GF-D8 (cell line): ENCODE results near the gene MAP3K5.

Experiments
- DNase-seq: peaks from one replicate; lab custom pipeline; 2025; lab: John Stamatoyannopoulos, UW

MAP3K5 gene

DNA sequence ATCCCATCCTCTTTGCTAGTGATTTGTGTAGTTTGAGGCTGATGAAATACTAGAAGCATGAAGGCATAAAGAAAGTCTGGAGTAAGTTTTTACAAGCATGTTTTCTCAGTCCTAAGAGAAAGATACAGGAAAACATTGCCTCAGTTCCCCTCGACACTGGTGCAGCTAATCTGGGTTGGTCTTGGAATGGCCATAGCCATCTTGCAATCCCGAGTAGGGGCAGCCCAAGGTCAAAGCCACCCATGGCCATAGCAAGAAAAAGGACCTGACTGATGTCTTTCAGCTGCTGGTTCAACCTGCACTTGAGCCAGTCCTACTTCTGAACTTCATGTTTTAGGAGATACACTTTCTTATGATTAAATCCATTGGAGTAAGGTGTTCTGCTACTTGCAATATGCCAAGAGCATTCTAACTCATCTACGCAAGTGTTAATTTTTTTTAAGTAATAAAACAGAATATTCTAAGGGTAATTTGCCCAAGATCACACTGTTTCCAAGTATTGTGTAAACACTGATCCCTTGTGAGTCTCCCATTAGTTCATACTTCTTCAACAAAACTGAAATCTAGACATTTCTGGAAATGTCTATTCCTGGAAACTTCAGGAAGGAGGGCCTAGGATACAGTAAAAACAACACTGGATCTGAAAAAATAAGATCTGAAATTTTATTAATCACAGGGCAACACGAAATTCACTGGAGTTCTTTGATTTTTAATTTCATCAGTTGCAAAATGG is 108.9 kb downstream of the MAP3K5 start:
- DNase-seq: no peak

DNA sequence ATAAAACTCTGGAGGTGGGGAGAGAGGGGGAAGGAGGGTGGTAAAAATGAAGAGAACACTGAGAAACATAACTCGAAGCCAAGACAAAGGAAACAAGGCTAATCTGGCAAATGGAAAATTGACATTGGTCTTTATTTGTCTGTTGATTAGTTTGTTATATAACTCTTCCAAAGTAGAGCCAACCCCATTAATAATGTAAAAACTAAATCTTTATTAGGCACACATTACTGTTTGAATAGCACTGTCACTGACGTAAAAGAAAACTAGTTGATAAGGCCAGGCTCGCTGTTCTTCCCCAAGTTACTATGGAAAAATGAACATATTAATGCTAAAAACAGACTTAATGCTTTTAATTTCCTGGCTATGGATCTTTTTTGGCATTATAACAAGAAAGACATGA is 110.0 kb downstream of the MAP3K5 start:
- no peak for DNase-seq

DNA sequence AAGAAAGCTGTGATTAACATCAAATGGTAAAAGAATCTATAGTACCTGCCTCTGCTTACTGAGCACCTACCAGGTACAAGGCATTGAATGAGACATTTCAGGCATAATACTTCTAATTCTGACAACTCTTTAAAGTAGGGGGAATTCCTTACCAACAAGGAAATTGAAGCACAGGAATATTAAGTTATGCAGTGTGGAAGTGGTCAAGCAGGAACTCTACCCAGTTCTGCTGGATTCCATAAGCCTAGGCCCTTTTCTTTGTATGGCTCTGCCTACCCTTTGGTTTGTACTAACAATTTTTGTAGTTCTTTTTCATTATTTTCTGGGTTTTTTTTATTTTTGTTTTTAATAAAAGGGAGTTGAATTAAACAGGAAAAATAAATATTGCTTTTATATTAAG is 114.5 kb downstream of the MAP3K5 start:
- DNase-seq: no peak

DNA sequence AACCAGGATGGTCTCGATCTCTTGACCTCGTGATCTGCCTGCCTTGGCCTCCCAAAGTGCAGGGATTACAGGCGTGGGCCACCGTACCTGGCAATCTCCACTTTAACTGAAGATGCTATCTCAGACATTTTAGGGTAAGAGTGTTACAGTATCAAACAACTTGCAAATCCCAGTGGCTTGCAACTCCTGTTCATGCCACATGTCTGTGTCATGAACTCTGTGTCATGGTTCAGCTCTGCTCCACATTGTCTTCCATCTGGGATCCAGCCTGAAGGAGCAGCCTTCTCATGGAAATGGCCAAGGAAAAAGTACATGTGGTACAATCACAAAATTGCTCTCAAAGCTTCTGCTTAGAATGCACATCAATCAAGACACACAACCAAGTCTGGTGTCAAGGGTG is 114.9 kb downstream of the MAP3K5 start:
- DNase-seq: no peak

DNA sequence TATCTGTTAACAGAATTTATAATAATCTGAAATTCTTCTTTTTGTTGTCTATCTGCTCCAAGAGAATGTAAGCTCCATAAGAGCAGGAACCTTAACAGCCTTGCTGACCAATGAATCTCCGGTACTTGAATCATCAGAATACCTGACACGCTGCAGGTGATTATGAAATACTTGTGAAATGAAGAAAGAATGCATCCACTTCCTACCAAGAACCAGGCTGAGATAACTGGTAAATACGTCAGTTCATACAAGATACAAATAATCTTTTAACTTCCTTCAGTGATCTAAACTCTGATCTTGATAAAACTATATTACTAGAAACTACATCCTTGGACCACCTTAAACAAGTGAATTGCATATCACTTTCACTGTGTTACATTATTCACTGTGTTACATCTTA is 116.2 kb downstream of the MAP3K5 start:
- DNase-seq: no peak

DNA sequence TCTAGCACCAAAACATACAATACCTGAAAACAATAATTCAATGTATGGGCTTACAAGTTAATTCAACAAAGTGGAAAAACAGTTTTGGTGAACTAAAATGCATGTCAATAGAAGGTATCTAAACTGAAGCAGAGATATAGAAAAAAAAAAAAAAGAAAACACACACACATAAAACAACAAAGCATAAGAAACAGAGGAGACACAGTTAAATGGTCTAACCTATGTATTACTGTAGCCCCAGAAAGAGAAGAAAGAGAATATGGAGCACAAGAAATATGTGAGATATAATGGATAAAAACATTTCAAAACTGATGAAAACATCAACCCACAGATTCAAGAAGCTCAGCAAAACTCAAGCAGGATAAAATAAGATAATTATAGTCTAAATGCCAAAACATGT is 118.7 kb downstream of the MAP3K5 start:
- no peak for DNase-seq

DNA sequence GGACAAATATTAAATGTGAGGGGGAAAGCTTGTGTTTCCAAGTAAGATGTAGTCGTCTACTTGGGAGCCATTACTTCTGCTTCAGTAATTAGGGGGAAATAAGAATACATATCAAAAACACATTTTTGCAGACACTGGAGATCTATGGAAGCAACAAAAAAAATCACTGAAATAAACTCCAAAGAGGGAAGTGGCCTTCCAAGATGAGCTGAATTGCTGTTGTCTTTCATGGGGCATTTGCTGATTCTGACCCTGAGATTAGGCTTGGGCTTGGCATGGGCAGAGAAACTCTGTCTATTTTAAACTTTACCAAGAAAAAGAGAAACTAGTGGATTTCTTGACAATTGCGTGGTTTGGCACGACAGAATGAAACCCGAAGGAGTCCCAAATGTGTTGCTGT is 120.1 kb downstream of the MAP3K5 start:
- DNase-seq: no peak

DNA sequence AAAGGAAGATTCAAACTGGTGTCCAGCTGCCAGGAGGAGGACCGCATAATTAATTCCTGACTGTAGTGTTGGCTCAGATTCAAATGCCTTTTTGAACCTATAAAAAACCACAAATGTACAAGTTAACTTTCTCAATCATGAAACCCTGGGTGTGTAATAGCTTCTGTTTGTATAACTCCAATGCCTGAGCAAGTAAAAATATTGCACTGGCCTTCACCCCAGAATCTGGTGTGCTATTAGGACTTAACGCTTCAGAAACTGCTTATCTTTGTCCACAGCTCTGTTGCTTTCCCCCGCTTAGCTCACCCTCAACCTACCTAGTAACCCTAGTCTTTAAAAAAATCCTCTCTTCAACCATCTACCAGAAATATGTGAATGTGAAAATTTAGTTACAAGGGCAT is 123.0 kb downstream of the MAP3K5 start:
- DNase-seq: no peak

DNA sequence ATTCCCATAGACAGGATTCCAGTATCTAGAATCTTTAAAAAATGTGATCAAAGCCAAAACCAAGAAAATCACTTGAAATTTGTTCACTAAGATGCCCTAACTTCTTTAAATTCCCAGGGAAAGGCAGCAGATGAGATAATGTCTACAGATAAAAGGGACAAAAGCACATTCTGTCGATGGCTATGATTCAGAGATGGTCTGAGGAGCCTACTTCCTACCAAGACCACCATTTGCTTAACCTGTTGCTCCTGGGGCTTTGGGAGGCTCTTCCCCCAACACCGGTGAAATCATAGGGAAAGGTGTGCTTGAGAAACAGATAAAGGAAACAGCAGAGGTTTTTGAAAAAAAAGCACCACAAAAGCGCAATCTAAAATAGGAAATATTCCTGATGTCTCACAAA is 123.7 kb downstream of the MAP3K5 start:
- DNase-seq: no peak

DNA sequence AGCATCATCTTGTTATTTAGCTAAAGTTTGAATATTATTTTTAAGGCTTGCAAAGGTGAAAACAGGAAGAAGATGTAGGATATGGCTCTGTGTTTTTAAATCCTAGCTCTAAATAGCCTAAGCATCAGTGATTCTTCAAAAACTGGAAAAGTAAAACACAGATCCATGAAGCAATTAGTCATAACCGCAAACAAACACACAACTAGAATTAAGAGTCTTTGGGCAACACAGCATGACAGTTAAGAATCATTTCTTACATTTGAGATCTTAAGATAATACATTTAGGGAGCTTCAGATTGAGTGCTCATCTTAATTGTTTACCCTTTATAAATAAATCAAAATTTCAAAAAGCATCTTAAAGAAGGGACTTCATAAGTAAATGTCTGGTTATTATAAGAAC is 126.2 kb downstream of the MAP3K5 start:
- DNase-seq: no peak

DNA sequence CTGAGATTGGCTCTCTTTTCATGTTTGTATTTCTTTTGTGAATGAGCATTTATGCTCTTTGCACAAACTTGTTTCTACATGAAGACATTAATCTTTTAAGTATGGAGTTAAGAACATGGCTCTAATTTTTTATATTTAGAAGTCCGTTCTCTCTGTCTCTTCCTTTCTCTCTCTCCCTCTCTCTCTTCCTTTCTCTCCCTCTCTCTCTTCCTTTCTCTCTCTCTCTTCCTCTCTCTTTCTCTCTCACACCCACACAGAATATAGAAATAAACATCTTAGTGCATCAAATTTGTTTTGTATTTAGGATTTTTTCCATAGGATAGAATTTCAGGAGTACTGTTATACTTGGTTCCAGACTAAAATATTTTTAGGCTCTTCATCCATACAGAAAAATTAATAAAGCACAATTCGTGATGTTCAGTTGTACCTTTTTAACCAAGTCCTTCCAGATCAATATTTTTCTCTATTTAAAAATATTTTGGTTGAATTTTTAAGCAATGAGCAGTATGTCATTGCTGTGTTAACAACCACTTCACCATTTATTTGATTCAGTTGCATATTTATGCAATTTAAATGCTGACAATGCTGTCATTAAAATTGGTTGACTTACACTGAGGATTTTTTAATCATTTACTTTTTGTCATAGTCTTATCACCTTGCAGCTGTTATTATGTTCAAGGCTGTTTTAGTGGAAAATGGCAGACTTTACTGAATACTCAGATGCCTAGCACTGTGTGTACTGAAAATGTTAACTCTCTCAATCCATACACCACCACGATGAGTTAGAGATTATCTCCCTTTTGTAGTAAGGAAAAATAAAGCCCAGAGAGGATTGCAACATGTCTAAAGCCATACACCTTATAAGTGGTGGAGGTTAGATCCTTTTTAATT is 129.7 kb downstream of the MAP3K5 start:
- DNase-seq: no peak

DNA sequence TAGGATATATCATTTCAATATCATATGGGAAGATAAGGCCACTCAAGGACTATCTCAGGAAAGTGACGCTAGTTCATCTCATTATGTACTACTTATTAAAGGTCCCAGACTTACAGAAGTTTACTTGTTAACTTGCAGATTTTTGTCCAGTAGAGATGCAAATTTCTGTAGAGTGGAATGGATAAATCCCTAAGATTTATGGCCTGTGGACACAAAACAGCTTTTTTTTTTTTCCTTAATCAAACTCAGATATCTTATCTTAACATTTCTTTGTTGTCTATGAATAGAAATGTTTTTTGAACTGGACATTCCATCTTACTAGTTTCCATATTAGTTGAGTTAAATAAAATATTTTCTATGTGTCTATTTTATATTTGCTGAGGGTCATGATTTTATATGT is 131.6 kb downstream of the MAP3K5 start:
- no peak for DNase-seq

DNA sequence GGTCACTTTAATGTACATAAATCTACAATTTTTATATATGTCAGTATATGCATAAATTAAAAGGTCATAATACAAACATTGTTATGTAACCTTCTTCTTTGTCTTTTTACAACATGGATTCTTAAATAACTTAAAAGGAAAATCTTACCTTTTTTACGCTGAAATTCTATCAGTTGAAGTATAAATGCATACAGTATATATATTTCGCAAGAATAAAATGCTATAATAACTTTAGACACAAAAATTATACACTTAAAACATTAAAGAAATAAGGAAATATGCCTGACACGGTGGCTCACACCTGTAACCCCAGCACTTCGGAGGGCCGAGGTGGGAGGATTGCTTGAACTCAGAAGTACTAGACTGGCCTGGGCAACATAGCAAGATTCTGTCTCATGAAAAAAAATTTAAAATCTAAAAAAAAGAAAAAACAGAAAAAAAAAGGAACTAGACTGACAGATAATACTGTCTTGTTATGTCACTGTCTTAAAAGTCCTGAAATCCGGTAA is 132.2 kb downstream of the MAP3K5 start:
- no peak for DNase-seq

DNA sequence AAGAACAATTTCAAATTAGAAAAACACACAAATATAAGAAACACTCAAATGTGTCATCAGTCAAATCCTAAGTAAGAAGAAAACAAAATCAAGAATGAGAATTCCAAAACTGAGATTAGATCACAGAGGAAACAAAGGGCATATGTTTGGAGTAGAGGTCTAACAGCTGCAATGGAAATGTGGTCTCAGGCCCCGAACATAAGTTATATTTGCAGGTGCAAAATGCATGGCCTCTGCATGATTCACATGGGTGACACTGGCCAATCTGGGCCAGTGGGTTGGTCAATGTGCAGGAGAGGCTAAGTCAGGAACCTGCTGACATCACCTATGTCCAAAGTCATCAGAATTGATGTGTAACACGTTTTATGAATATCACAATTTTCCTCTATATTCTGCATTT is 133.6 kb downstream of the MAP3K5 start:
- no peak for DNase-seq

DNA sequence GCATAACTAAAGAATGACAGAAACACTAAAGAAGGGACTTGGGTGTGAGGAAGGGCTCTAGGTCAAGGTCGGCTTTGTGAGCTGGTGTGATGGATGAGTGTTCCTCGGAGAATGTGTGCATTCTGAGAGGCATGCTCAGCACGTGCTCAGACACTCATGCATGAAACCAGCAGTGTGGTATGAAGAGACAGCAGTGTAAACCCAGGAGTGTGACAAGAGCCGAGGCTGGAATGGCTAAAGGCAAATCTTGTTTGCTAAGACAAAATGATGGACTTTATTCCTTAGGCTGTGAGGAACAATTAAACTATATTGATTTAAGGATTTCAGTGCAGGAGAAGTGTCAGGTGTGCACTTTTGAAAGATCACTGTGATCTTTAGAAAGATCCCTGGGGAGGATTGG is 134.6 kb downstream of the MAP3K5 start:
- DNase-seq: no peak

DNA sequence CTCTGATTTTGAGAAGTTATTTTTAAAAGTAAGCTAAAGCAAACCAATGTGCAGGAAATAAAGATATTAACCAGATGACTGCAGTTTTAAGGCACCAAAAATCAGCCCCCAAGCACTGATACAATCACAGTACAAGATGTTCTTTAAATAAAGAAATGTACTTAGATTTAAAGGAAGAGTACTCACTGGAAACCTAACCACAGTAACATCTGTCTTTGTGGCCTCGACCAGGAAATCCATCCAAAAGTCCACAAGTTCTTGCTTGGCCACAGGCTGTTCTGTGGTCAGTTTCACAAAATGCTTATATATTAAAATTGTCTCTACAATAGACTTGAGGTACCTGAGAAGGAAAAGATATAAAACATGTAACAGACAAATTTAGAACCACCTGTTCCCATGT is 136.2 kb downstream of the MAP3K5 start:
- no peak for DNase-seq

DNA sequence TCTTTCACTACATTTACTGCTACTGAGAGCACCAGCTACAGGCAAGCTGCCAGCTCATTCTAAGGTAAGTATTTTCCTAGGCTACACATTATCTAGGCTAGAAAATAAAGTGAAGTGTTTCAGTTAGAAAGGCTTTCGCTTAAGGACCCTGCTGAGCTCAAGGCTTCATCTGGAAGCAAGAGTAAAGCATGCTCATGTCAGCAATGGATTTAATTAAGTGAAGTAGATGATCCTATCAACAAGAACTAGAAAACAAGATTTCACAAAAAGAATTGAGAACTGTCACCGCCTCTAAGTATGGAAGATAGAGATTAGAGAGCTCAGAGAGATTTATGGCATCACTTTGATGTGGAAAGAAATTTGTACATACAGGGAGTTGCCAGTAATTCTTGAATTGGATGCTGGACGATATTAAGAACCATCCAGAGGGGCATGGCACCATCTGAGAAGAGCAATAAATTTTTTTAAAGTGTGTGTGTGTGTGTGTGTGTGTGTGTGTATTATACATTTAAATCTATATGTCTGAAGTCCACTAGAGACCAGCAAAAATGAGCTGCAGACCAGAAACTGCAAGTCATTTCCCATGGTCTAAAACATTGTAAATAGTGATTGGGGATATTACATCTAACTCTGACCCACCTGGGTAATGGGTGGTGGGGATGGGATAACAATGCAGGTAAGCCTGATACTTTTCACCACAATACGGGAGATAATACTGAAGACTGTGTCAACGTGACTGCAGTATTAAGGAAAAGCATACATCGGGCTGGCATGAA is 136.8 kb downstream of the MAP3K5 start:
- DNase-seq: no peak

DNA sequence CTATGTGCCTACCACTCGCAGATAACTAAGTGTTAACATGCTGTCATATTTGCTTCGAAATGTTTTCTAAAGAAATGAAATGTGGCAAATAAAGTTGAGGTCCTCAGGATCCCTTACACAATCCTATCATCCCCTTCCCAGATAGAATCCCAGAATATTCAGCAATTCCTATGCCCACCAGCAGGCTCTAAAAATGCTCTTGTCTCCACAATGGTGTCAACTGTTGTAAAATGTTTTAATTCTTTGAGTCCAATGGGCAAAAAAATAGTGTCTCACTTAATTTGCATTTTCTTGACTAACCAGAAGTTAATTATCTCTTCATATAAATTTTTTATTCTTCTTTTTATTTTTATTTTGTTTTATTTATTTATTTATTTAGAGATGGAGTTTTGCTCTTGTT is 138.2 kb downstream of the MAP3K5 start:
- no peak for DNase-seq

DNA sequence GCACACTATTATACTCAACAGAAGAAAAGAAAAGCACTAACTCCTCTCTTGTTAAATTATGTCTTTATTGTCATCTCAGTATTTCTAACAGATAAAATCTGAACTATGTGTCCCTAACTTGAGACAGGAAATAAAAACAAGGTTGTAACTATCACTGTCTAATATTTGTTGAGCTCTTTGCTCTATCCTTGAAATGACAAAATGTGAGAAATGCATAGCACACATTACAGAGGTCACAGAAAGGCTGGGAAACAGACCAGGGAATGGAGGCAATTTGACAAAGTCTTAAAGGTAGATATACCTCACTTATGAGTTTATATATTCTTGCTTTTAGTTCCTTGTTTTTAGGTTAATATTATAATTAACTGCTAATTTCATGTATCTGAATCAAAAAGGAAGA is 139.6 kb downstream of the MAP3K5 start:
- DNase-seq: no peak

DNA sequence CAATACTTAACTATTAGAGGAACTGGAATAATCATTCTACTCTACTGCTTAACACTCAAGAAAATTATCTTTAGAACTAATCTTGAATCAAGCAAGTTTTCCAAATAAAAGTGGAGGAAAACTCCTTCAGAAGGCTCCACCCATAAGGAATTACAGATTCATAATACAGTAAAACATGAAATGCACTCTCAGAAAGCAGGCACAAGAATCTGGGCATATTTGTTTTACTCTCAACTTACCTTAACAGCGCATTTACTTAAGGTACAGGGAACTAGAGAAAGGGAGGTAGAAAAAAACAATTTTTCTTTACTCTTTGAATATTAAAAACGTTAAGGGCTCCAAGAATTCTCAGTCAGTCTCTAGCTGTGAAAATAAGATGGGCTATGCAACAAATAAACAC is 140.3 kb downstream of the MAP3K5 start:
- DNase-seq: no peak

DNA sequence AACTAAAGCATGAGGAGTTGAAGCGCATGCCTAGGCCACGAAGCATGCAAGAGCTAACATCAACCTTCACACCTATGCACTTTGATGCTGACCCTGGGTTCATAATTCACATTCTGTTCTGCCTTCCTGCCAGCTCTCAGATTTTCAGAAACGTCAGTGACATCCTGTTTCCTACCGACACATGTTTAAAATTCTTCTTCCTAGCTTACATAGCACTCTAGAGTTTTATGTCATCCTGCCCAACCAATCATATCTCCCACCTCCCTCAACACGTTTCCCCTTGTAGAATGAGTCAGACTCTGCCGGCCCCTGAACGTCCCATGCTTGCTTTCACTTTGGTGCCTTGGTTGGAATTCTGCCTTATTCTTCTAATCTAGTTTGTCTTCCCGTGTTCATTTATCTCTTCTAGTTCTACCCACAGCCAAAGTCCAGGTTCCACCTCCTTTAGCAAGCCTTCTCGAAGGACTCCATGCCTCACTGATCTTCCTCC is 144.9 kb downstream of the MAP3K5 start:
- DNase-seq: no peak

DNA sequence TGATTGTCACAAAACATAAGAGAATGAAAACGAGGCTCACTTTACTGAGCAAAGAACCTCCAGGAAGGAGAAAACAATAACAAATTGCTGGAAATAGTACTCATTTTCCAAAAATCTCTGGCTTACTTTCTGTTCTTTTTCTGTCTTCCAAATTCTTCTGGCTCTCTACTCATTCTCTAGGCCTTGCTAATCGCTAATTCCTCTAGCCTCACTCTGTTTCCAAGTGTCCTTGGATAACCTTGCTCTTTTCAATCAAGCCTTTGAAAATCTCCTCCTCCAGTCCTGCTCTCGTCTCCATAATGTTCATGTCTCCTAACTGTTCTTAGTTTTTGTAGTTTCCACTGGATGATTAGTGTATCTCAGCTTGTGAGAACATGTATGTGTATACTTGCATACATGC is 145.9 kb downstream of the MAP3K5 start:
- no peak for DNase-seq

DNA sequence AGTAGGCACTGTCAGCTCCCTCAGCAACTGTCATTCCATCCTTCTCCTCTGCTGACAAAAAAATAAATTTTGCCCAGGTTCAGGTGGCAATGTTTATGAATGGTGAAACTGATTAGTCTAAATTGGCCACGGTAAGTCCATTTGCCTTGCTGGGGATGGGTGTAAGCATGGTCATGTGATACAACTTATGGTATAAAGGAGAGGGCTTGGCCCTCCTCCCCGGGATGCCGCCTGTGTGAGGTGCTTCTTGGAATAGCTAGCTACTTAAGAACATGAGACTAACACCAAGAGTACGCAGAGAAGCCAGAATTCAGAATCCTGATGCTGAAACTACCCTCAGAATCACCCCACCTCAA is 147.7 kb downstream of the MAP3K5 start:
- DNase-seq: no peak
